GM12878 (cell line): ENCODE measurements around the gene POU6F2. TPM values are rescaled to one million over a fixed set of nuclear protein-coding genes. Genes with fewer than 3 reads are reported as not detected.

Experiments
- ATAC-seq: fragments of 200-7000 bp; cut with Tn5 transposase; 3 replicates; pipeline ENCODE4 v1.9.1; 2020; ENCODE audit warnings: mild to moderate bottlenecking, moderate library complexity
- BruUV-seq: library from RNA; stranded (reverse); fragments of 400-500 nt; replicated peaks from 2 replicates; lab custom pipeline; 2021; lab: Mats Ljungman, UMichigan
- CTCF ChIA-PET: fragments of 300-600 bp; sonication (Branson Sonifier 250); formaldehyde crosslinking; extraction: SDS; loops from one replicate; lab custom pipeline; 2021; ENCODE audit warnings: inconsistent platforms; lab: Yijun Ruan, JAX
- POLR2A ChIA-PET: fragments of 350-600 bp; formaldehyde crosslinking; extraction: SDS; loops from one replicate; lab custom pipeline; 2021; ENCODE audit warnings: inconsistent platforms; lab: Charles Lee
- RAD21 ChIA-PET: fragments of 300-600 bp; sonication (Branson Sonifier 250); formaldehyde crosslinking; loops from one replicate; lab custom pipeline; 2023; ENCODE audit warnings: antibody characterized with exemption; ENCODE audit not compliant: unreplicated experiment; lab: Charles Lee
- SMC1A ChIA-PET: fragments of 300-600 bp; sonication (Branson Sonifier 250); formaldehyde crosslinking; loops from one replicate; lab custom pipeline; 2023; ENCODE audit not compliant: unreplicated experiment, uncharacterized antibody; lab: Charles Lee
- DNase-seq: peaks from one replicate; pipeline ENCODE4 v3.0.0-alpha.2; 2011; ENCODE audit warnings: low read depth, low spot score
- FAIRE-seq: peaks from 3 replicates; lab custom pipeline; 2011; peaks lifted over from hg19 to GRCh38; lab: Jason Lieb, UNC
- H2AFZ ChIP-seq: 2 replicates; pipeline ENCODE4 v1.6.0; 2011; ENCODE audit warnings: low read depth, low read length, control low read depth; ENCODE audit not compliant: control insufficient read depth
- H3K27ac ChIP-seq: 2 replicates; pipeline ENCODE4 v1.5.1; 2011; ENCODE audit warnings: control low read depth; ENCODE audit not compliant: control insufficient read depth, insufficient read depth
- H3K27me3 ChIP-seq, 2 experiments: replicated peaks in 1 of 2; 2 replicates each; pipeline versions ENCODE4 v1.6.0 to v1.6.1; 2011; ENCODE audit warnings: low read length in 1 of 2; ENCODE audit not compliant: control insufficient read depth in 2 of 2, insufficient read depth in 2 of 2
- H3K36me3 ChIP-seq, 2 experiments: 2 replicates each; pipeline ENCODE4 v1.5.1; 2011; ENCODE audit warnings: low read length in 1 of 2; ENCODE audit not compliant: control insufficient read depth in 2 of 2, insufficient read depth in 2 of 2
- H3K4me1 ChIP-seq: 2 replicates; pipeline ENCODE4 v1.6.1; 2011; ENCODE audit warnings: mild to moderate bottlenecking, low read length, moderate library complexity, mixed read lengths; ENCODE audit not compliant: control insufficient read depth, insufficient read depth
- H3K4me2 ChIP-seq: 2 replicates; pipeline ENCODE4 v1.6.0; 2011; ENCODE audit warnings: control low read depth; ENCODE audit not compliant: control insufficient read depth, insufficient read depth
- H3K4me3 ChIP-seq: fragments of 200-600 bp; sonication (generic); 2 replicates; pipeline ENCODE4 v1.5.1; 2016
- H3K79me2 ChIP-seq: 2 replicates; pipeline ENCODE4 v1.6.0; 2011; ENCODE audit warnings: low read length; ENCODE audit not compliant: control insufficient read depth, insufficient read depth
- H3K9ac ChIP-seq: 2 replicates; pipeline ENCODE4 v1.8.0; 2011; ENCODE audit warnings: low read length, control low read depth, mixed read lengths; ENCODE audit not compliant: control insufficient read depth, insufficient read depth
- H3K9me3 ChIP-seq: replicated peaks from 3 replicates; pipeline ENCODE4 v1.5.1; 2011; ENCODE audit warnings: mild to moderate bottlenecking, low read length; ENCODE audit not compliant: control insufficient read depth, insufficient read depth
- H4K20me1 ChIP-seq: 2 replicates; pipeline ENCODE4 v1.6.0; 2011; ENCODE audit not compliant: control insufficient read depth, insufficient read depth
- CBX5 ChIP-seq: sonication (generic); IDR thresholded peaks from 2 replicates; pipeline ENCODE4 v1.6.1; 2016; ENCODE audit warnings: low read depth, moderate library complexity, mild to moderate bottlenecking, inconsistent platforms
- IKZF1 ChIP-seq: fragments of 450-650 bp; conservative IDR thresholded peaks from 2 replicates; pipeline ENCODE4 v1.6.1; 2017; ENCODE audit warnings: antibody characterized with exemption, mild to moderate bottlenecking
- MYB ChIP-seq: fragments of 150-350 bp; IDR thresholded peaks from 2 replicates; pipeline ENCODE4 v1.6.1; 2014; ENCODE audit warnings: mild to moderate bottlenecking, low read depth, low read length, borderline replicate concordance
- NRF1 ChIP-seq: conservative IDR thresholded peaks from 2 replicates; pipeline ENCODE4 v1.6.1; 2011; ENCODE audit warnings: mild to moderate bottlenecking, low read depth, low read length, improper control_type of control experiment
- RELA ChIP-seq: fragments of 450-650 bp; IDR thresholded peaks from 2 replicates; pipeline ENCODE4 v1.8.0; 2014; ENCODE audit warnings: borderline replicate concordance; ENCODE audit not compliant: partially characterized antibody
- RFX5 ChIP-seq: IDR thresholded peaks from 2 replicates; pipeline ENCODE4 v1.6.1; 2011; ENCODE audit warnings: low read depth, low read length, improper control_type of control experiment
- SMAD1 ChIP-seq: fragments of 450-650 bp; IDR thresholded peaks from 2 replicates; pipeline ENCODE4 v1.6.1; 2018; ENCODE audit warnings: mild to moderate bottlenecking, low read depth; ENCODE audit not compliant: partially characterized antibody
- SMAD5 ChIP-seq: IDR thresholded peaks from 2 replicates; pipeline ENCODE4 v1.6.1; 2016; ENCODE audit warnings: antibody characterized with exemption, low read depth
- SMARCA5 ChIP-seq: fragments of 450-650 bp; IDR thresholded peaks from 2 replicates; pipeline ENCODE4 v1.6.1; 2017; ENCODE audit warnings: mild to moderate bottlenecking
- TARDBP ChIP-seq: IDR thresholded peaks from 2 replicates; pipeline ENCODE4 v1.6.1; 2016; ENCODE audit warnings: borderline replicate concordance
- TCF12 ChIP-seq: IDR thresholded peaks from 2 replicates; pipeline ENCODE4 v1.6.1; 2011; ENCODE audit warnings: low read depth, mild to moderate bottlenecking, low read length
- YBX1 ChIP-seq: fragments of 450-650 bp; IDR thresholded peaks from 2 replicates; pipeline ENCODE4 v1.6.1; 2016; ENCODE audit warnings: antibody characterized with exemption
- ZSCAN29 ChIP-seq: fragments of 450-650 bp; IDR thresholded peaks from 2 replicates; pipeline ENCODE4 v1.6.1; 2017; ENCODE audit warnings: mild to moderate bottlenecking, moderate library complexity
- WGBS: methylation state at CpG from one replicate; pipeline ENCODE4 v1.1.6; 2016; ENCODE audit warnings: low lambda C conversion rate; ENCODE audit not compliant: insufficient replicate concordance, insufficient coverage; ENCODE audit errors: missing lambda C conversion rate; 5-methylcytosine and 5-hydroxymethylcytosine counted together
- in situ Hi-C: fragments of 300-500 bp; cut with MboI; formaldehyde crosslinking; loops from 9 replicates; pipeline ENCODE4 v1.14.3; 2018; ENCODE audit warnings: mixed read lengths
- intact Hi-C: fragments of 100-400 bp; cut with micrococcal nuclease; formaldehyde crosslinking; loops from one replicate; pipeline ENCODE4 v1.14.2; 2022; ENCODE audit not compliant: unreplicated experiment
- polyA plus RNA-seq, 11 experiments: library from polyadenylated mRNA; depleted of rRNA in 4 of 11; unstranded in 6 of 11; stranded (reverse) in 5 of 11; fragments of >200 nt; fragmentation: Nextera tagmentation in 4 of 11; fragmentation: Illumina TruSeq in 1 of 11; extraction: Ambion mirVana in 4 of 11; extraction: Trizol in 1 of 11; gene quantifications; 1 replicate in 1 of 11; 2 replicates in 10 of 11; pipeline versions ENCODE4 v1.2.1 to v1.2.3, GENCODE V29; 2011 to 2016; ENCODE audit warnings: inconsistent platforms in 2 of 11, missing spikeins in 2 of 11, low read depth in 1 of 11
- total RNA-seq, 4 experiments: library from RNA; depleted of rRNA in 3 of 4; stranded (reverse); fragments of >200 nt in 3 of 4; fragmentation: Illumina TruSeq in 1 of 4; extraction: Trizol in 1 of 4; gene quantifications; 2 replicates each; pipeline versions ENCODE4 v1.2.1 to v1.2.3, GENCODE V29; 2013 to 2021
- TF ChIP-seq, protein P1 (sequence below): IDR thresholded peaks from 2 replicates; pipeline ENCODE4 v1.6.1; 2012; ENCODE audit warnings: improper control_type of control experiment, low read depth, low read length; ENCODE audit not compliant: insufficient replicate concordance
- TF ChIP-seq, protein P2 (sequence below): IDR thresholded peaks from 2 replicates; pipeline ENCODE4 v1.6.1; 2011; ENCODE audit warnings: low read depth, low read length, improper control_type of control experiment, borderline replicate concordance
- TF ChIP-seq, protein P3 (sequence below): IDR thresholded peaks from 2 replicates; pipeline ENCODE4 v1.6.1; 2012; ENCODE audit warnings: low read length, inconsistent platforms

The POU6F2 gene
- total and polyA plus RNA-seq, 10 of the 15 experiments (the other 5 are each of a cell fraction or from before 2014, with no cell fraction given), result 0.10 TPM; not detected in 9

DNA sequence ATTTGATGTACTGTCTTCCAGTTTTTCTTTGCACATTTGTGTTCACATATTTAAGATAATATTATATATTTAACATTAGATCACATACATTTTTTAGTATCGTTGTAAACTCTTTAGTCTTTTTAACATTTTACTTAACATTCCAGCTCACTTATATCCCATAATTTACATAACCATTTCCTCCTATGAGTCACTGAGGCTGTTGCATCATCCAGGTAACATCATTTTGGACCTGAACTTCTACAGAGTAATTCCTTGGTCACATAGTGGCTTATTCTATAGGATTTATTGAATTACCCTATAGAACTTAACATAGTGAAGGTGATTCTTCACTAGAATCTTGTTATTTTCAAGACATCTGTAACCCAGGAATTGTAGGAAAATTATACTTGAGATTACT is 194.4 kb downstream of the POU6F2 start (continued):
- TF ChIP-seq SMARCA5 (no peak), NRF1 (no peak), SMAD5 (no peak), RFX5 (no peak), RELA (no peak), ZSCAN29 (no peak), MYB (no peak), SMAD1 (no peak), TCF12 (no peak)

DNA sequence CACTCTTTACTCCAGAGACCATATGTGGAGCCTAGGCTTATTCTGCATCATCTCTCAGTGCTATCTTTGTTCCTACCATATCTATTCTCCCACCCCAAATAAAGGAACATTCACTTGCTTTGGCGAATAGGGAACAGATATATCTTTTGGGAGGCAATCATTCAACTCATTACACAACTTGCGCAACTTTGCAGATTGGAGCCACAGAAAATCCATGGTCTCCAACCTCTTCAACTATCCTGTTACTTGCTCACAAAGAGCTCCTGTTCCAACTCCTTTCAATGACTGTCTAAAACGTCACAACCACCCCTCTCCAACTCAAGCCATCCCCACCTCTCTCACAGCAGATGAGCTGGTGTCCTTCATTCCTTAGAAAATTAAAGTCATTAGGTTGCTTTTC is 203.7 kb downstream of the POU6F2 start:
- ATAC-seq, result no peak
- Histone ChIP-seq H3K27ac (no peak overlapping the region), H3K9ac (no peak overlapping the region), H3K4me1 (no peaks in the 10 kb centered on the region), H3K9me3 (no peaks in the 10 kb centered on the region), H3K79me2 (no peaks in the 10 kb centered on the region), H3K36me3 (no peaks in the 10 kb centered on the region; a peak in 1 of 4 replicates), H3K4me3 (no peak overlapping the region), H2AFZ (no peak overlapping the region), H3K27me3 (no peaks in the 10 kb centered on the region), H3K4me2 (no peak overlapping the region), H4K20me1 (no peaks in the 10 kb centered on the region)
- FAIRE-seq, result no peak
- WGBS, result 41% methylated on average over 3 of the region's 3 CpGs
- BruUV-seq, result no TSS peak
- ChIA-PET CTCF (no interaction called here), RAD21 (no interaction called here), POLR2A (no interaction called here), SMC1A (no interaction called here)
- intact Hi-C loops (no loop called here), in situ Hi-C loops (no loop called here)
- no peak for DNase-seq
- TF ChIP-seq, protein P1, sequence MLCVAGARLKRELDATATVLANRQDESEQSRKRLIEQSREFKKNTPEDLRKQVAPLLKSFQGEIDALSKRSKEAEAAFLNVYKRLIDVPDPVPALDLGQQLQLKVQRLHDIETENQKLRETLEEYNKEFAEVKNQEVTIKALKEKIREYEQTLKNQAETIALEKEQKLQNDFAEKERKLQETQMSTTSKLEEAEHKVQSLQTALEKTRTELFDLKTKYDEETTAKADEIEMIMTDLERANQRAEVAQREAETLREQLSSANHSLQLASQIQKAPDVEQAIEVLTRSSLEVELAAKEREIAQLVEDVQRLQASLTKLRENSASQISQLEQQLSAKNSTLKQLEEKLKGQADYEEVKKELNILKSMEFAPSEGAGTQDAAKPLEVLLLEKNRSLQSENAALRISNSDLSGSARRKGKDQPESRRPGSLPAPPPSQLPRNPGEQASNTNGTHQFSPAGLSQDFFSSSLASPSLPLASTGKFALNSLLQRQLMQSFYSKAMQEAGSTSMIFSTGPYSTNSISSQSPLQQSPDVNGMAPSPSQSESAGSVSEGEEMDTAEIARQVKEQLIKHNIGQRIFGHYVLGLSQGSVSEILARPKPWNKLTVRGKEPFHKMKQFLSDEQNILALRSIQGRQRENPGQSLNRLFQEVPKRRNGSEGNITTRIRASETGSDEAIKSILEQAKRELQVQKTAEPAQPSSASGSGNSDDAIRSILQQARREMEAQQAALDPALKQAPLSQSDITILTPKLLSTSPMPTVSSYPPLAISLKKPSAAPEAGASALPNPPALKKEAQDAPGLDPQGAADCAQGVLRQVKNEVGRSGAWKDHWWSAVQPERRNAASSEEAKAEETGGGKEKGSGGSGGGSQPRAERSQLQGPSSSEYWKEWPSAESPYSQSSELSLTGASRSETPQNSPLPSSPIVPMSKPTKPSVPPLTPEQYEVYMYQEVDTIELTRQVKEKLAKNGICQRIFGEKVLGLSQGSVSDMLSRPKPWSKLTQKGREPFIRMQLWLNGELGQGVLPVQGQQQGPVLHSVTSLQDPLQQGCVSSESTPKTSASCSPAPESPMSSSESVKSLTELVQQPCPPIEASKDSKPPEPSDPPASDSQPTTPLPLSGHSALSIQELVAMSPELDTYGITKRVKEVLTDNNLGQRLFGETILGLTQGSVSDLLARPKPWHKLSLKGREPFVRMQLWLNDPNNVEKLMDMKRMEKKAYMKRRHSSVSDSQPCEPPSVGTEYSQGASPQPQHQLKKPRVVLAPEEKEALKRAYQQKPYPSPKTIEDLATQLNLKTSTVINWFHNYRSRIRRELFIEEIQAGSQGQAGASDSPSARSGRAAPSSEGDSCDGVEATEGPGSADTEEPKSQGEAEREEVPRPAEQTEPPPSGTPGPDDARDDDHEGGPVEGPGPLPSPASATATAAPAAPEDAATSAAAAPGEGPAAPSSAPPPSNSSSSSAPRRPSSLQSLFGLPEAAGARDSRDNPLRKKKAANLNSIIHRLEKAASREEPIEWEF, result no peak
- TF ChIP-seq TARDBP (no peak), IKZF1 (no peak), YBX1 (no peak), CBX5 (no peak)
- TF ChIP-seq, protein P2, sequence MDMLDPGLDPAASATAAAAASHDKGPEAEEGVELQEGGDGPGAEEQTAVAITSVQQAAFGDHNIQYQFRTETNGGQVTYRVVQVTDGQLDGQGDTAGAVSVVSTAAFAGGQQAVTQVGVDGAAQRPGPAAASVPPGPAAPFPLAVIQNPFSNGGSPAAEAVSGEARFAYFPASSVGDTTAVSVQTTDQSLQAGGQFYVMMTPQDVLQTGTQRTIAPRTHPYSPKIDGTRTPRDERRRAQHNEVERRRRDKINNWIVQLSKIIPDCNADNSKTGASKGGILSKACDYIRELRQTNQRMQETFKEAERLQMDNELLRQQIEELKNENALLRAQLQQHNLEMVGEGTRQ, result no peak
- TF ChIP-seq, protein P3, sequence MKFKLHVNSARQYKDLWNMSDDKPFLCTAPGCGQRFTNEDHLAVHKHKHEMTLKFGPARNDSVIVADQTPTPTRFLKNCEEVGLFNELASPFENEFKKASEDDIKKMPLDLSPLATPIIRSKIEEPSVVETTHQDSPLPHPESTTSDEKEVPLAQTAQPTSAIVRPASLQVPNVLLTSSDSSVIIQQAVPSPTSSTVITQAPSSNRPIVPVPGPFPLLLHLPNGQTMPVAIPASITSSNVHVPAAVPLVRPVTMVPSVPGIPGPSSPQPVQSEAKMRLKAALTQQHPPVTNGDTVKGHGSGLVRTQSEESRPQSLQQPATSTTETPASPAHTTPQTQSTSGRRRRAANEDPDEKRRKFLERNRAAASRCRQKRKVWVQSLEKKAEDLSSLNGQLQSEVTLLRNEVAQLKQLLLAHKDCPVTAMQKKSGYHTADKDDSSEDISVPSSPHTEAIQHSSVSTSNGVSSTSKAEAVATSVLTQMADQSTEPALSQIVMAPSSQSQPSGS, result no peak
